Chondrocyte (in vitro differentiated cells): Measurements from ENCODE around the gene ROPN1B. TPM values are rescaled to one million over a fixed set of nuclear protein-coding genes. Genes with fewer than 3 reads are reported as not detected.
"Not testable (repeated sequence)": the region's sequence is repeated elsewhere in the genome, so short reads cannot be mapped to it uniquely, and the experiment has no call there.

Experiments used
- DNase-seq: peaks from one replicate; pipeline ENCODE4 v3.0.0; 2021; ENCODE audit warnings: mixed read lengths, low spot score
- H3K27ac Mint-ChIP-seq: one replicate; pipeline ENCODE4 v1.8.0; 2021; ENCODE audit warnings: mild to moderate bottlenecking, moderate library complexity, mixed read lengths; ENCODE audit not compliant: unreplicated experiment
- H3K27me3 Mint-ChIP-seq: 2 replicates; pipeline ENCODE4 v1.8.0; 2021; ENCODE audit warnings: low read depth, mixed read lengths
- H3K36me3 Mint-ChIP-seq: 2 replicates; pipeline ENCODE4 v1.8.0; 2021; ENCODE audit warnings: low read depth, mixed read lengths
- H3K4me1 Mint-ChIP-seq: 2 replicates; pipeline ENCODE4 v1.8.0; 2021; ENCODE audit warnings: low read depth, mild to moderate bottlenecking, mixed read lengths
- H3K4me3 Mint-ChIP-seq: one replicate; pipeline ENCODE4 v1.8.0; 2021; ENCODE audit warnings: mild to moderate bottlenecking, moderate library complexity, mixed read lengths; ENCODE audit not compliant: unreplicated experiment
- H3K9me3 Mint-ChIP-seq: 2 replicates; pipeline ENCODE4 v1.8.0; 2021; ENCODE audit warnings: low read depth, mixed read lengths
- total RNA-seq: library from RNA; stranded (reverse); gene quantifications from 3 replicates; pipeline ENCODE4 v1.2.1, GENCODE V29; 2021
- TF ChIP-seq, protein P1 (sequence below): fragments of 200-600 bp; sonication (generic); IDR thresholded peaks from 2 replicates; pipeline ENCODE4 v1.5.0; 2021; ENCODE audit warnings: antibody characterized with exemption, mild to moderate bottlenecking, moderate library complexity

ROPN1B gene
- total RNA-seq, 1 donor from 2014 or later, result 0.10 TPM

DNA sequence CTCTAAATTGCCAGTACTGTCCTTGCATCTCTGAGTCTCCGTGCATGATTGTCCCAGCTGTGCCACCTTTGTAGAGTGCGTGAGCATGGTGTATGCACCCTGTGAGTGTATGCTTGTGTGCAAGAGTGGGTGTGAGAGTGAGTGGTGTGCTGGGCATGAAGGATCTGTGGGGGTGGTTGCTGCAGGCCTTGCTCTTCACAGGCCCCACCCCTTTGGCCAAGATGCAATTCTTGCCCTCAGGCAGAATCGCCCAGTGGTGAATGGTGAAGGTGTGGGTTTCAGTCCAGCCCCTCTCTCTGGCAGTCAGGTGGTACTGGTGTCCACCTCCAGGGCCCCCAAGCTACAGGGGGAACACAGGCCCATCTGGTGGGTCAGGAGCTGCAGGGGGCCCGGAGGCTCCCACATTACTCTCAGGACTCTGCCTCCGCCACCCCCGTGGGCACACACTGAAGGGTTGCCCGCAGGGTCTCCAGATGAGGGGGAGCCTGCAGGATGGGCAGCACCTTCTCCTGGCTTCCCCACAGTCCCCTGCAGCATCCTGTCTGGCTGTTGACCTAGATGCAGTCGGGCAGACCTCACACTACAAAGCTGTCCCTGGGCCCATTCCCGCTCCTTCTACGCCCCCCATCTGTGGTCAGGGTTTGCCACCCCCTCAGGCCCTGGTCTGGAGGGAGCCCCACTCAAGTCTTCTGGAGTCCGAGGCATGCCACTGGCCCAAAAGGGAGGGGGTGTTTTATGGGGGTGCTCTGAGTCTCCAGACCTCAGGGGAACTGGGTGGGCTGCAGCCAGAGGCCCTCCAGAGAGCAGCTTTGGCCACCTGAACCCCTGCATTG, 8.3 kb upstream of the ROPN1B start:
- TF ChIP-seq, protein P1, sequence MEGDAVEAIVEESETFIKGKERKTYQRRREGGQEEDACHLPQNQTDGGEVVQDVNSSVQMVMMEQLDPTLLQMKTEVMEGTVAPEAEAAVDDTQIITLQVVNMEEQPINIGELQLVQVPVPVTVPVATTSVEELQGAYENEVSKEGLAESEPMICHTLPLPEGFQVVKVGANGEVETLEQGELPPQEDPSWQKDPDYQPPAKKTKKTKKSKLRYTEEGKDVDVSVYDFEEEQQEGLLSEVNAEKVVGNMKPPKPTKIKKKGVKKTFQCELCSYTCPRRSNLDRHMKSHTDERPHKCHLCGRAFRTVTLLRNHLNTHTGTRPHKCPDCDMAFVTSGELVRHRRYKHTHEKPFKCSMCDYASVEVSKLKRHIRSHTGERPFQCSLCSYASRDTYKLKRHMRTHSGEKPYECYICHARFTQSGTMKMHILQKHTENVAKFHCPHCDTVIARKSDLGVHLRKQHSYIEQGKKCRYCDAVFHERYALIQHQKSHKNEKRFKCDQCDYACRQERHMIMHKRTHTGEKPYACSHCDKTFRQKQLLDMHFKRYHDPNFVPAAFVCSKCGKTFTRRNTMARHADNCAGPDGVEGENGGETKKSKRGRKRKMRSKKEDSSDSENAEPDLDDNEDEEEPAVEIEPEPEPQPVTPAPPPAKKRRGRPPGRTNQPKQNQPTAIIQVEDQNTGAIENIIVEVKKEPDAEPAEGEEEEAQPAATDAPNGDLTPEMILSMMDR, result no peak
- H3K27ac Mint-ChIP-seq, result no peak overlapping the region
- peaks cover 14% of the 10 kb centered on the region for H3K27me3 Mint-ChIP-seq
- no peak for DNase-seq
- H3K4me1 Mint-ChIP-seq, result peaks cover 2% of the 10 kb centered on the region
- no peak overlapping the region for H3K4me3 Mint-ChIP-seq
- peaks cover 3% of the 10 kb centered on the region for H3K9me3 Mint-ChIP-seq
- peaks cover 4% of the 10 kb centered on the region for H3K36me3 Mint-ChIP-seq

DNA sequence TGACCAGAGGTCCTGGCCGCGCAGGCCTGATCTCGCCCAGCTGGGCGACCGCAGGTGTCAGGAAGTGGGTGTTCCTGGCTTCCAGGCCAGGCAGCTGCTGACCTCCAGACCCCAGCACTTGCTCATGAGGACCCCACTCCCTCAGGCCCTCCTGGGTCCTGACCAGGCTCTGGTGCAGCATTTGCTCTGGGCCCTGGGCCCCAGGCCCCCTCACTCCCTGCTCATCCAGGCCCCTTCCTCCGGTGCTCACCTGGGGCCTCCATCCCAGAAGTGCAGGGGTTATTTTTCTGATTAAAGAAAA, 7.7 kb upstream of the ROPN1B start:
- no peak overlapping the region for H3K27ac Mint-ChIP-seq
- peaks cover 4% of the 10 kb centered on the region for H3K36me3 Mint-ChIP-seq

DNA sequence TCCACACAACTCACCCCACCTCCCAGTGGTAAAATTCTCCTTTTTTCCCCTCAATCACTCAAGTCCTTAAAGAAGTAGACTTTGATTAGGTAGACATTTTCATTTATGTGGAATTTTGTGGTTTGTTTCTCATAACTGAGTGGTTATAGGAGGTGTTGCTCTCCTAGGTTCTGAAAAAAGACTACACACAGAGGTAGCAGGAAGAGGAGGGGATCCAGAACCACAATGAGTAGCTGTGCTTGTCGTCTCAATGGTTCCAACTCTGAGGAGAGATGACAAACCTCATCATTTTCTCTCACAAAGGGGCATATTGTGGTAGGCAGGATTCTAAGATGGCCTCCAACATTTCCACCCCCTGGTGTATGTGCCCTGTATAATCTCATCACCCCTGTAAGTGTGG, 5.1 kb upstream of the ROPN1B start:
- H3K27ac Mint-ChIP-seq, H3K36me3 Mint-ChIP-seq, H3K4me1 Mint-ChIP-seq, DNase-seq, H3K9me3 Mint-ChIP-seq, H3K4me3 Mint-ChIP-seq, H3K27me3 Mint-ChIP-seq: not testable (repeated sequence)

More for the DNA sequence above, 7.7 kb upstream of the ROPN1B start:
- peaks cover 14% of the 10 kb centered on the region for H3K27me3 Mint-ChIP-seq
- TF ChIP-seq, protein P1, result no peak
- DNase-seq, result no peak
- peaks cover 2% of the 10 kb centered on the region for H3K4me1 Mint-ChIP-seq
- H3K4me3 Mint-ChIP-seq, result no peak overlapping the region
- H3K9me3 Mint-ChIP-seq, result peaks cover 3% of the 10 kb centered on the region

DNA sequence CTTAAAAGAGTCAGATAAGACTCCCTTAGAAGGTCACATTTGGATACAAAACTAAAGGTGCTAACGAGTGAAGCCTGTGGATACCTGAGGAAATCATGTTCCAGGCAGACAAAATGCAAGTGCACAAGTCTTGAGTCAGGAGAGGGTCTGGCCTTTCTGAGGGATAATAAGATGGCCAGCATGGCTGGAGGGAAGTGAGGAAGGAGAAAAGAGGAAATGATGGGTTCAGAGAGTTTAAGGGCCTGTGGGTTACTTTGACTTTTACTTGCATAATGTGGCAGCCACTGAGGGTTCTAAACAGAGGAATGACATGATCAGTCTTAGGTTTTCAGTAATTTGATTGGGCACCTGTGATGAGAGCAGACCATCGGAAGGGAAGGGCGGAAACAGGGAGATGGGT, 3.5 kb upstream of the ROPN1B start:
- Mint-ChIP-seq H3K36me3 (peaks cover 4% of the 10 kb centered on the region), H3K9me3 (peaks cover 3% of the 10 kb centered on the region), H3K4me3 (no peak overlapping the region), H3K27ac (no peak overlapping the region), H3K4me1 (no peaks in the 10 kb centered on the region), H3K27me3 (peaks cover 4% of the 10 kb centered on the region)
- TF ChIP-seq, protein P1, result no peak
- no peak for DNase-seq

DNA sequence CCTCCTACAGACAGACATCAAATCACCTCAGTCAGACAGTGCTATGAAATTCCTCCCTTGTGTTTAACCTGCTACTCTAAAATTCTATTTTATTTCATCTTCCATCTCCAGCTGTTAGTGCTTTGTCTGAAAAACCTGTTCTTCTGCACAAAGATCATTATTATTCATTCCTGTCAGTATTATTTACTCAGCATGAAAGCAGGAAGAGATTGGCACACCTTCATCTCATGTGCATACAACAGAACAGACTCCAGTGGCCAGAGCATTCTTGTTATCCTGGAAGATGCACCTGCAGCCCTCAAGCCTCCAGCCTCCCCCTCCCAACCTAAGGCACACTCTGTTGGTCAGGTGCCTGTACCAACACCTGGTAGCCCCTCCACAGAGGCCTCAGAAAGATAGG, 1.8 kb upstream of the ROPN1B start:
- no peak for DNase-seq
- Mint-ChIP-seq H3K36me3 (peaks cover 4% of the 10 kb centered on the region), H3K27ac (no peak overlapping the region), H3K4me3 (no peak overlapping the region), H3K9me3 (peaks cover 3% of the 10 kb centered on the region), H3K27me3 (peaks cover 11% of the 10 kb centered on the region), H3K4me1 (peaks cover 4% of the 10 kb centered on the region)
- TF ChIP-seq, protein P1, result no peak

DNA sequence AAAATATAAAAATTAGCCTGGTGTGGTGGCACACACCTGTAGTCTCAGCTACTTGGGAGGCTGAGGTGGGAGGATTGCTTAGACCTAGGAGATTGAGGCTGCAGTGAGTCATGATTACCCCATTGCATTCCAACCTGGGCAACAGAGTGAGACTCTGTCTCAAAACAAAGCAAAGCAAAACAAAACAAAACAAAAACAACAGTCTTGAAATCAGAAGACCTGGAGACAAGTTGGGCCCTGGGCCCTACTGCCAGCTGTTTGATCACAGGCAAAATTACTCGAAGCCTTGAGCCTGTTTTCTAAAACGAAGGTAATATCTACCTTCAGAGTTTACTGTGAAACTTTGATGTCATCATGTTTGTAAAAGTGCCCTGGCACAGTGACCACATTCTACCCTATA, 857 bp upstream of the ROPN1B start:
- not testable (repeated sequence) for H3K4me1 Mint-ChIP-seq, H3K9me3 Mint-ChIP-seq, DNase-seq, H3K36me3 Mint-ChIP-seq, H3K27ac Mint-ChIP-seq, H3K4me3 Mint-ChIP-seq
- peaks cover 13% of the 10 kb centered on the region for H3K27me3 Mint-ChIP-seq
